K562 (cell line): ENCODE measurements around the gene PBX4. TPM values are rescaled to one million over a fixed set of nuclear protein-coding genes. Genes with fewer than 3 reads are reported as not detected.

Source experiments
- ATAC-seq: fragments of 200-7000 bp; cut with Tn5 transposase; 3 replicates; pipeline ENCODE4 v1.9.1; 2020; ENCODE audit warnings: moderate library complexity
- BruUV-seq: library from RNA; stranded (reverse); fragments of 400-500 nt; replicated peaks from 2 replicates; lab custom pipeline; 2021; lab: Mats Ljungman, UMichigan
- CTCF ChIA-PET: fragments of 300-600 bp; formaldehyde crosslinking; extraction: SDS; loops from one replicate; lab custom pipeline; 2021; ENCODE audit warnings: low intra/inter-chr PET ratio; lab: Yijun Ruan, JAX
- POLR2A ChIA-PET: fragments of 300-600, 350-650 bp; sonication (Branson Sonifier 250); formaldehyde crosslinking; extraction: SDS; loops from one replicate; lab custom pipeline; 2021; ENCODE audit warnings: antibody characterized with exemption, inconsistent platforms; lab: Yijun Ruan, JAX
- DNase-seq, 4 experiments: peaks; one replicate each; pipeline versions ENCODE4 v3.0.0 to v3.0.0-alpha.2; 2011 to 2018; ENCODE audit warnings: low spot score in 3 of 4, mixed read lengths in 3 of 4; ENCODE audit errors: extremely low read depth in 1 of 4
- FAIRE-seq: peaks from 2 replicates; lab custom pipeline; 2011; peaks lifted over from hg19 to GRCh38; lab: Jason Lieb, UNC
- H2AFZ ChIP-seq: 2 replicates; pipeline ENCODE4 v1.6.0; 2011; ENCODE audit warnings: low read depth, low read length, control low read depth, inconsistent platforms
- H3K27ac ChIP-seq: fragments of 200-600 bp; 3 replicates; pipeline ENCODE4 v1.8.0; 2011; ENCODE audit warnings: low read depth, mild to moderate bottlenecking, control low read depth, inconsistent platforms, low read length, moderate library complexity, mixed read lengths; ENCODE audit errors: extremely low read depth
- H3K27me3 ChIP-seq, 2 experiments: fragments of 300-600 bp in 1 of 2; 2 replicates in 1 of 2; 3 replicates in 1 of 2; pipeline versions ENCODE4 v1.6.0 to v1.8.0; 2011; ENCODE audit warnings: inconsistent platforms in 2 of 2, low read length in 2 of 2, mild to moderate bottlenecking in 1 of 2, mixed read lengths in 1 of 2, moderate library complexity in 1 of 2; ENCODE audit not compliant: control insufficient read depth in 2 of 2, insufficient read depth in 2 of 2
- H3K36me3 ChIP-seq: fragments of 300-600 bp; 3 replicates; pipeline ENCODE4 v1.8.0; 2011; ENCODE audit warnings: mild to moderate bottlenecking, low read length, inconsistent platforms; ENCODE audit not compliant: control insufficient read depth, insufficient read depth
- H3K4me1 ChIP-seq, 2 experiments: fragments of 200-600 bp in 1 of 2; replicated peaks in 1 of 2; 2 replicates in 1 of 2; 3 replicates in 1 of 2; pipeline versions ENCODE4 v1.5.1 to v1.8.0; 2011; ENCODE audit warnings: inconsistent platforms in 2 of 2, low read length in 2 of 2, mild to moderate bottlenecking in 1 of 2, mixed read lengths in 1 of 2, moderate library complexity in 1 of 2; ENCODE audit not compliant: control insufficient read depth in 2 of 2, insufficient read depth in 2 of 2
- H3K4me2 ChIP-seq: 2 replicates; pipeline ENCODE4 v1.6.1; 2011; ENCODE audit warnings: low read length, control low read depth, inconsistent platforms, mixed read lengths; ENCODE audit not compliant: insufficient read depth
- H3K4me3 ChIP-seq: fragments of 200-600 bp; sonication (generic), shearing (Covaris generic); 2 replicates; pipeline ENCODE4 v1.5.1; 2016; ENCODE audit warnings: control low read depth, inconsistent platforms
- H3K79me2 ChIP-seq: fragments of 200-600 bp; 3 replicates; pipeline ENCODE4 v1.8.0; 2011; ENCODE audit warnings: low read length, inconsistent platforms; ENCODE audit not compliant: control insufficient read depth, insufficient read depth
- H3K9ac ChIP-seq, 2 experiments: 2 replicates each; pipeline versions ENCODE4 v1.6.0 to v1.6.1; 2011; ENCODE audit warnings: low read depth in 2 of 2, low read length in 2 of 2, control low read depth in 1 of 2, inconsistent platforms in 1 of 2, mild to moderate bottlenecking in 1 of 2, mixed read lengths in 1 of 2; ENCODE audit not compliant: insufficient read depth in 1 of 2
- H3K9me1 ChIP-seq: one replicate; pipeline ENCODE4 v1.6.0; 2011; ENCODE audit warnings: inconsistent platforms, mild to moderate bottlenecking, low read length, moderate library complexity; ENCODE audit not compliant: control insufficient read depth, insufficient read depth
- H3K9me3 ChIP-seq: replicated peaks from 2 replicates; pipeline ENCODE4 v1.5.1; 2011; ENCODE audit warnings: low read depth, low read length, inconsistent platforms; ENCODE audit not compliant: control insufficient read depth, insufficient read depth
- H4K20me1 ChIP-seq: replicated peaks from 2 replicates; pipeline ENCODE4 v1.6.1; 2011; ENCODE audit warnings: low read length, inconsistent platforms, mixed read lengths; ENCODE audit not compliant: control insufficient read depth, insufficient read depth
- POLR2G ChIP-seq: fragments of 200-400 bp; formaldehyde crosslinking; IDR thresholded peaks from 2 replicates; pipeline ENCODE4 v1.6.1; 2017; ENCODE audit warnings: low read depth, mild to moderate bottlenecking, antibody characterized with exemption, low read length, moderate library complexity
- RBFOX2 ChIP-seq: fragments of 200-400 bp; formaldehyde crosslinking; IDR thresholded peaks from 2 replicates; pipeline ENCODE4 v1.6.1; 2017; ENCODE audit warnings: low read depth, mild to moderate bottlenecking, low read length, moderate library complexity
- TAL1 ChIP-seq: fragments of 450-650 bp; IDR thresholded peaks from 2 replicates; pipeline ENCODE4 v1.6.1; 2016; ENCODE audit warnings: mild to moderate bottlenecking
- WGBS: fragments of 100-300 bp; shearing (Covaris generic); methylation state at CpG from one replicate; pipeline ENCODE4 v1.1.6; 2016; ENCODE audit warnings: low coverage, mixed read lengths; ENCODE audit not compliant: insufficient coverage; ENCODE audit errors: missing lambda C conversion rate; 5-methylcytosine and 5-hydroxymethylcytosine counted together
- in situ Hi-C: fragments of 300-500 bp; cut with MboI; formaldehyde crosslinking; loops from 4 replicates; pipeline ENCODE4 v1.15.0; 2018; ENCODE audit warnings: inconsistent platforms, mixed read lengths
- intact Hi-C: fragments of 100-400 bp; cut with micrococcal nuclease; formaldehyde crosslinking; loops from 2 replicates; pipeline ENCODE4 v1.14.2; 2022
- polyA plus RNA-seq, 8 experiments: library from polyadenylated mRNA; depleted of rRNA in 4 of 8; stranded (reverse) in 5 of 8; unstranded in 3 of 8; fragments of >200 nt; fragmentation: Nextera tagmentation in 2 of 8; fragmentation: Illumina TruSeq in 1 of 8; extraction: Ambion mirVana in 2 of 8; extraction: Trizol in 1 of 8; gene quantifications; 2 replicates each; pipeline versions ENCODE4 v1.2.1 to v1.2.3, GENCODE V29; 2011 to 2014; ENCODE audit warnings: inconsistent platforms in 1 of 8, missing spikeins in 1 of 8
- total RNA-seq, 7 experiments: library from RNA; depleted of rRNA in 6 of 7; stranded (reverse); fragments of >200 nt in 6 of 7; fragmentation: Illumina TruSeq in 2 of 7; extraction: Trizol in 2 of 7; gene quantifications; 2 replicates each; pipeline versions ENCODE4 v1.2.1 to v1.2.3, GENCODE V29; 2011 to 2021; ENCODE audit warnings: low replicate concordance in 1 of 7
- TF ChIP-seq, protein P1 (sequence below): sonication (generic); formaldehyde crosslinking; IDR thresholded peaks from 2 replicates; pipeline ENCODE4 v1.8.1; 2023; ENCODE audit warnings: mild to moderate bottlenecking, missing genetic modification reagents
- TF ChIP-seq, protein P2 (sequence below): fragments of 200-800 bp; sonication (Bioruptor generic); IDR thresholded peaks from 2 replicates; pipeline ENCODE4 v1.6.1; 2017; ENCODE audit warnings: missing genetic modification characterization, missing compliant biosample characterization

The PBX4 gene
- total and polyA plus RNA-seq, 9 of the 15 experiments (the other 6 are each of a cell fraction or from before 2014, with no cell fraction given) = 0.11 to 3.8 (median 1.6) TPM; not detected in 1

DNA sequence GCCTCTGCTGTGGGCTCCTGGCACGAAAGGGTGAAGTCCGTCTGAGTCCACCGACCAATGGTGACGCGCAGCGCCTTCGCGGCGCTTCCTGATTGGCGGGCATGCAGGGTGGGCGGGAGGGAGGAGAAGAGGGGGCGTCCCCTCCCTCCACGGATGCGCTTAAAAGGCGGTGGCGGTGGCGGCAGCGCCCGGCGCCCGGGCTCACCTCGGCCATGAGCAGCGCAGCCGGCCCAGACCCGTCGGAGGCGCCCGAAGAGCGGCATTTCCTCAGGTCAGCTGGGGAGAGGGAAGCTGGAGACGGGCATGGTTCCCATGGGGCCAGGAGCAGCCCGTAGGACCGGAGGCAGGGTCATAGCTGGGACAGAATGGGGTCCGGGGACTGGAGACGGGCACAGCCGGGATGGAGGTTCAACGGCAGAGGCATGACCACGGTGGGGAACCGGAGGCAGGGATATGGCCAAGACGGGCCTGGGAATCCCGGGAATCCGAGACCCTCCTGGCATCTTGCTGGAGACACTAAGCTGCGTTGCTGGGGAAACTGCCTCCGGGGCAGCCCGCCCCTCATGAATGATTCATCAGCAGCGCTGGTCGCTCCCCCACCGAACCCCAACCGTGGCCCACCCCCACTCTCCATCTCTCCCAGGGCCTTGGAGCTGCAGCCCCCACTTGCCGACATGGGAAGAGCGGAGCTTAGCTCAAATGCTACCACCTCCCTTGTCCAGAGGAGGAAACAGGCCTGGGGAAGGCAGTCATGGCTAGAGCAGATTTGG, 89.6 kb downstream of the PBX4 start, which contains the start of gene YJEFN3:
Gene YJEFN3, plus strand, starts transcription at position 191 of the 770 bp plus-strand sequence. Its CDS starts 22 bp downstream, at position 213.
- POLR2A ChIA-PET = interaction anchor here (0.7 to 1.4 kb wide), 2 partner anchors 12 to 13 kb away, joined by 4 to 5 read pairs; partner anchors contain the start of gene NDUFA13
- TF ChIP-seq, protein P1, sequence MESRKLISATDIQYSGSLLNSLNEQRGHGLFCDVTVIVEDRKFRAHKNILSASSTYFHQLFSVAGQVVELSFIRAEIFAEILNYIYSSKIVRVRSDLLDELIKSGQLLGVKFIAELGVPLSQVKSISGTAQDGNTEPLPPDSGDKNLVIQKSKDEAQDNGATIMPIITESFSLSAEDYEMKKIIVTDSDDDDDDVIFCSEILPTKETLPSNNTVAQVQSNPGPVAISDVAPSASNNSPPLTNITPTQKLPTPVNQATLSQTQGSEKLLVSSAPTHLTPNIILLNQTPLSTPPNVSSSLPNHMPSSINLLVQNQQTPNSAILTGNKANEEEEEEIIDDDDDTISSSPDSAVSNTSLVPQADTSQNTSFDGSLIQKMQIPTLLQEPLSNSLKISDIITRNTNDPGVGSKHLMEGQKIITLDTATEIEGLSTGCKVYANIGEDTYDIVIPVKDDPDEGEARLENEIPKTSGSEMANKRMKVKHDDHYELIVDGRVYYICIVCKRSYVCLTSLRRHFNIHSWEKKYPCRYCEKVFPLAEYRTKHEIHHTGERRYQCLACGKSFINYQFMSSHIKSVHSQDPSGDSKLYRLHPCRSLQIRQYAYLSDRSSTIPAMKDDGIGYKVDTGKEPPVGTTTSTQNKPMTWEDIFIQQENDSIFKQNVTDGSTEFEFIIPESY (CRISPR knock-in tag) = peak; percentile 55; the same call in 1 of the 2 replicates
- peak; percentile 64 for TF ChIP-seq POLR2G
- TF ChIP-seq, protein P2, sequence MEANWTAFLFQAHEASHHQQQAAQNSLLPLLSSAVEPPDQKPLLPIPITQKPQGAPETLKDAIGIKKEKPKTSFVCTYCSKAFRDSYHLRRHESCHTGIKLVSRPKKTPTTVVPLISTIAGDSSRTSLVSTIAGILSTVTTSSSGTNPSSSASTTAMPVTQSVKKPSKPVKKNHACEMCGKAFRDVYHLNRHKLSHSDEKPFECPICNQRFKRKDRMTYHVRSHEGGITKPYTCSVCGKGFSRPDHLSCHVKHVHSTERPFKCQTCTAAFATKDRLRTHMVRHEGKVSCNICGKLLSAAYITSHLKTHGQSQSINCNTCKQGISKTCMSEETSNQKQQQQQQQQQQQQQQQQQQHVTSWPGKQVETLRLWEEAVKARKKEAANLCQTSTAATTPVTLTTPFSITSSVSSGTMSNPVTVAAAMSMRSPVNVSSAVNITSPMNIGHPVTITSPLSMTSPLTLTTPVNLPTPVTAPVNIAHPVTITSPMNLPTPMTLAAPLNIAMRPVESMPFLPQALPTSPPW (CRISPR knock-in tag) = no peak
- no peak for TF ChIP-seq TAL1
- peak; percentile 60 for TF ChIP-seq RBFOX2
- TF ChIP-seq, all 486 proteins: peak for 3
- CTCF ChIA-PET = no interaction called here
- Histone ChIP-seq H3K79me2 (peaks cover 19% of the 10 kb centered on the region), H3K9me1 (peaks cover 8% of the 10 kb centered on the region), H3K27me3 (no peaks in the 10 kb centered on the region), H3K4me1 (peaks cover 5 to 39% of the 10 kb centered on the region in 2 experiments), H3K27ac (no peak within 1 kb of the TSS), H3K9me3 (no peaks in the 10 kb centered on the region), H3K36me3 (peaks cover 53% of the 10 kb centered on the region), H4K20me1 (0 out of 2 replicates have a peak, but pooled peaks cover 10% of the 10 kb centered on the region), H3K4me3 (no peak within 1 kb of the TSS), H2AFZ (no peak within 1 kb of the TSS), H3K9ac (no peak within 1 kb of the TSS; a peak in 2 of 4 replicates), H3K4me2 (no peak within 1 kb of the TSS)
- intact Hi-C loops (no loop called here), in situ Hi-C loops (loop anchor here (25.0 kb wide), 1 partner anchor 108 kb away; the partner anchor contains the start of genes GMIP and LPAR2)
- ATAC-seq (no peak), DNase-seq (no peak), FAIRE-seq (no peak)
- 92% methylated on average over 23 of the region's 50 CpGs for WGBS
- BruUV-seq = no TSS peak
